ENCODE measurements around the gene TRIP12.
"Not testable (repeated sequence)": the region's sequence is repeated elsewhere in the genome, so short reads cannot be mapped to it uniquely, and the experiment has no call there.

Gene TRIP12

DNA sequence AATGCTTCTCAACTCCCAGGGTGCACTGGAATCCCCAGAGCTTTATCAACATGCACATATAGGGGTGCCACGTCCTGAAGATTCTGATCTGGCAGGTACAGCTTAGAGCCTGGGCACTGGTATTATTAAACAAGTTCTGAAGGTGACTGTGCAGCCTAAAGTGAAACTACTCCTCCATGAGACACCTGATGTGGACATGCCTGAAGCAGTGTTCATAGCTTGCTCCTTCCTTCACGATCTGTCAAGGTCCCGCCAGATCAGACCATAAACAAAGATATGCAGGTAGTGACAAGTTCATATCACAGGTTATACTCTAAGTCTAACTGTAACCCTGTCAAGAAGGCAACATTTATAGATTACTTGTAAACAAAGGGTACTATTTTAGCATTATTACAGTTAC is 142.2 kb downstream of the TRIP12 start:
- in situ Hi-C loops (cut with MboI; ENCODE audit: low sequenced_read_pairs): no loop called here

- in situ Hi-C loops (cut with MboI; ENCODE audit: low sequenced_read_pairs): no loop called here
Observed at GRCh38 chr2:229777716-229778115, 144.1 kb downstream of the TRIP12 start.

DNA sequence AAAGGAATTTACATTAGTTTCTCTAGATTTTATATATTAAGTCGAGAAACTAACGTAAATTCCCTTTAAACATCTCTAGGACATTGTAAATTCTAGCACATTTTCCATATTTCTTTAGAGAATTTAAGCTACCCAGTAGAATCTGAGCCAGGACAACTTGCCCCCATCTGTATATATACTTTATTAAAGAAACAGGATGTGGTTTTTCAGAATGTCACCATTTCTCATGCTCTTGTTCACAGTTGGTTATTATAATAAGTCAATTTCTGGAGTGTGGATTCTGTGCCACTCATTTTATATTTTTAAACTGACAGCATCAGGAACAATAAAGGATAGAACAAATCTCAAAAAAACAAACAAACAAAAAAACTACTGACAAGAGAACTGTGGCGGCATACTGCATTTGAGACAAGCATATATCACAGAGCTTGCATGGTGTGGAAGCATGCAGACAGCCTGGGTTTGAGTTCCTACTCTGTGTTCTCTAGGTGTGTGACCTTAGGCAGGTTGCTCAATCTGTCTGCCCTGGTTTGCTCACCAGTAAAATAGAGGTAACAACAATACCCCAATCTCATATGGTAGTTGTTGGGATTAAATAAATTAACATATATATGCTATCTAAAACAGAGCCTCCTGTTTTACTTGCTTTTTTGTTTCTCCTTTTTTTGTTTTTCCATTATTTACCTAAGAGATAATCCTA is 146.0 kb downstream of the TRIP12 start:
- in situ Hi-C loops (cut with MboI; ENCODE audit: low sequenced_read_pairs): no loop called here

GRCh38 chr2:229774237-229774636 is 147.6 kb downstream of the TRIP12 start:
- in situ Hi-C loops (cut with MboI; ENCODE audit: low sequenced_read_pairs): no loop called here

DNA sequence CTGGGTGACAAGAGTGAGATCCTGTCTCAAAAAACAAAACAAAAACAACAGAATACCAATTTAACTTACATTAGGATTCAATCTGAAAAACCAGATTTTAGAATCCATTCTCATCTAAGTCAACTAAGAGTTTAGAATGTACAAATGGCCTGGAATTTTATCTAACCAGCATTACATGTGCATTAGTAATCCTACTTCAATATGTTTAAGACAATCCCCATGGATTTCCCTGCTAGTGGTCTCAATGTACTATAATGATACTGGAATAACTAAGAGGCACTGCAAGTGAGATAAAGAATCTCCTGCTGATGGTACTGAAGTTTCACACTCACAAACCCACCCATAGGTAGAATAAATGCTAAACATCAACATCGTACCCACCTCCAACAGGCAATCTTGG is 153.6 kb downstream of the TRIP12 start:
- in situ Hi-C loops (cut with MboI; ENCODE audit: low sequenced_read_pairs): no loop called here

DNA sequence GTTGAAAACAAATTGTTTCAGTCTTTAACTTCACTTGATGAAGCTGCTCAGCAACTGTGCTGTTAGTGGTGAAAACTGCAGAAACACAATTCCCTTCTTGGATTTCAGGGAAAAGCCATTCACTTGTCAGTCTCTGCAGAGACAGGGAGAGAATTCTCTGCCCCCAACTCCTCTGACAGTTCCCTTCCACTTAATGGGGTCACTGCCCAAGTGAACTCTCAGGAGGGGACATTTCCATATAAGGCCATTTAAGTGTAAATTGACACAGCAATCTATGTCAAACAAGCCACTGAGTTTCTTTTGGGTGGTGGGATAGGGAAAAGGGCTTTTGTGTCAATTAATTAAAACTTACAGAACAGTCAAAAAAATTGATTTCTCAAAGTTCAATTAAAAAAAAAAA is 156.1 kb downstream of the TRIP12 start:
- in situ Hi-C loops (cut with MboI; ENCODE audit: low sequenced_read_pairs): no loop called here

- in situ Hi-C loops (cut with MboI; ENCODE audit: low sequenced_read_pairs): no loop called here
Observed at GRCh38 chr2:229761663-229762062, 160.1 kb downstream of the TRIP12 start.

GRCh38 chr2:229757462-229757861 is 164.3 kb downstream of the TRIP12 start:
- in situ Hi-C loops (cut with MboI; ENCODE audit: low sequenced_read_pairs): not testable (repeated sequence)

DNA sequence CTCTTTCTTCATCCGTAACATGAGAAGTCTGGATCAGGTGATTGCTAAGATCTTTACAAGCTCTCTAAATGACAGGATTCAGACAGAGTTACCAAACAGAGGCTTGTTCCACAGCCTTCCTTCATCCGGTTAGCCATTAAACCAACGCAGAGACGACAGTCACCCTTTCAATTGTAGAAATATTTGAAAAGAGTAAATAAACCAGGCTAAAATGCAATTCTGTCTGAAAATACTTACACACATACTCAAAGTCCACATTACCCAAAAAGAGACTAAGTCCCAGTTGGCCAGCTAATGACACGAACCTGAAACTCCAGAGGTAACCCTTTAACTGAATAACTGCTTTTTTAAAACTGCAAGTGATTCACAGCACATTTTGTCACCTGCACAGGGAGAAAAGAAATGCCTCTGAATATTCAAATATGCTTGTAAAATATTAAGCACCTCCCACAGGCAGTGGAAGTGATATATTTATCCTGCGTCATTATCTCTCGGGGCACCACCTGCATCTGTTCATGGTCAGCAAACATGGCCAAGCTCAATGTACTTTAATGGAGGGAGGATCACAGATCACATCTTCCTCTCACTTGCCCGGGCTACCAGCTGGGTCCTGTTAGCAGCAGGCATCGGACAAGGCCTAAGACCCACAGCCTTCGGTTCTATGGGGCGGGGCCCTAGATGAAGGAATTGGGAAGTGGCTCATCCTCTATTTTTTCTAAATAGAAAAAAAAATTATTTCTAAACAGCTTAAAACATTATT is 168.7 kb downstream of the TRIP12 start:
- in situ Hi-C loops (cut with MboI; ENCODE audit: low sequenced_read_pairs): no loop called here

DNA sequence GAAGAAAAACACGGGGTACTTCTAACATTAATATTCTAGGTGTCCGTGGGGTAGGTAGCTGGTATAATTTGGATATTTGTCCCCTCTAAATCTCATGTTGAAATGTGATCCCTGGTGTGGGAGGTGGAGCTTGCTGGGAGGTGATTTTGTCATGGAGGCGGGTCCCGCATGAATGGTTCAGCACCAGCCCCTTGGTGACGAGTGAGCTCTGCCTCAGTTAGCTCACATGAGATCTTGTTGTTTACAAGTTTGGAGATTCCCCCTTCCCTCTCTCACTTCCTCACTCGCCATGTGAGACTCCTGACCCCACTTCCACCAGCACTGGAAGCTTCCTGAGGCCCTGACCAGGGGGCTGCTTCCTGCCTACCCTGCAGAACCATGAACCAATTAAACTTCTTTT is 172.0 kb downstream of the TRIP12 start:
- in situ Hi-C loops (cut with MboI; ENCODE audit: low sequenced_read_pairs): no loop called here

DNA sequence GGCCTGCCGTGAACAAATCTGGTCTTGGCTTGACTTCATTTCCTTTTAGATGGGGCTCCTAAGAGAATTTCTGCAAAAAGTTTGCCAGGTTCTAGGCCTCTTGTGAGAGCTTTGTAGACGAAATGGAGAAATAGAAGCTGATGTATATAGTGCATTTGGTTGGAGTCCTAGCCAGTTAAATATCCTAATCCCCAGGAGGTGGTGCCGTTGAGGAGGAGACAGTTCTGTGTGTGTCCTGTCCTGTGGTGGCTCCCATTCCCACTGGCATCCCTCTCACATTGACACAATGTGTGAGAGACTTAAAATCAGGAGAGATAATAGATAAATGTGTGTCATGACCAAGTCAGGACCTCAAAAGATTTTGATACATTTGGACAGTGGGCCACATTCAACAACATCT is 172.9 kb downstream of the TRIP12 start:
- in situ Hi-C loops (cut with MboI; ENCODE audit: low sequenced_read_pairs): no loop called here

DNA sequence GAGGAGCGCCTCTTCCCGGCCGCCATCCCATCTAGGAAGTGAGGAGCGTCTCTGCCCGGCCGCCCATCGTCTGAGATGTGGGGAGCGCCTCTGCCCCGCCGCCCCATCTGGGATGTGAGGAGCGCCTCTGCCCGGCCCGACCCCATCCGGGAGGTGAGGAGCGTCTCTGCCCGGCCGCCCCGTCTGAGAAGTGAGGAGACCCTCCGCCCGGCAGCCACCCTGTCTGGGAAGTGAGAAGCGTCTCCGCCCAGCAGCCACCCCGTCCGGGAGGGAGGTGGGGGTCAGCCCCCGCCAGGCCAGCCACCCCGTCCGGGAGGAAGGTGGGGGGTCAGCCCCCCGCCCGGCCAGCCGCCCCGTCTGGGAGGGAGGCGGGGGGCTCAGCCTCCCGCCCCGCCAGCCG is 179.1 kb downstream of the TRIP12 start:
- in situ Hi-C loops (cut with MboI; ENCODE audit: low sequenced_read_pairs): not testable (repeated sequence)

DNA sequence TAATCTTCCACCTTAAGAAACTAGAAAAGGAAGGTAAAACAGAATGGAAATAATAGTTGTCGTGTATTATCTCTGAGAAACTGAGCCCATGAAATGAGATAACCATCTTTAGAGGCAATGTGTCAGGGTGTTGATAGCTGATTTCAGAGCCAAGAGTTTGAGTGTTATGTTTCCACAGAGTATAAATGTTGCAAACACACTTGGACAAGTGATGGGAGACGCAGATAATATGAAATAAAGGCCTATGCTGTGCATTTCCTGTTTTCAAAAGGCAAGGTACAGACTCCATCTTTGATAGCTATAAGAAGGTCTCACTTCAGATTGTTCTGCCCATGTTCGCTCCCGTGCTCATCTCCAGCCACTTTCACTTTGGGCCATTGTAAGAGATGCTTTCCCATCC is 181.5 kb downstream of the TRIP12 start:
- in situ Hi-C loops (cut with MboI; ENCODE audit: low sequenced_read_pairs): no loop called here

DNA sequence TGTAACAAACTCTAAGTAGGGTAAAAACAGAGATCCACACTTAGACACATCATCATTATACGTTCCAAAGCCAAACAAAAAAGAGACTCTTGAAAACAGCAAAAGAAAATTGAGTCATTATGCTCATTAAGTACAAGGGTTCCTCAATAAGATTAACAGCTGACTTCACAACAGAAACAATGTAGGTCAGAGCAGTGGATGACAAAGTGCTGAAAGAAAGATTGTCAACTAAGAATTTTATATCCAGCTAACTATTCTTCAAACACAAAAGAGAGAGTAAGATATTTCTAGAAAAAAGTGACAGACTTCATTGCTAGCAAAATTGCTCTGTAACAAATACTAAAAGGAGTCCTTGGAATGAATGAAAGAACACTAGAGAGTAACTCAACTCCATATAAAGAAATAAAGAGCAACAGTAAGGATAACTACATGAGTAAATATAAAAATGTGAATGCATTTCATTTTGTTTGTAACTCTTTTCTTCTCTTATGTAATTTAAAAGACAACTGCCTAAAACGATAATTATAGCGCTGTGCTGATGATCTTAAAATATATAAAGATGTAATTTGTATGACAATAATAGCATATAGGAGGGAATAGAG is 183.7 kb downstream of the TRIP12 start:
- in situ Hi-C loops (cut with MboI; ENCODE audit: low sequenced_read_pairs): no loop called here

- in situ Hi-C loops (cut with MboI; ENCODE audit: low sequenced_read_pairs): no loop called here
Observed at GRCh38 chr2:229734410-229734809, 187.4 kb downstream of the TRIP12 start.

- in situ Hi-C loops (cut with MboI; ENCODE audit: low sequenced_read_pairs): no loop called here
Observed at GRCh38 chr2:229733611-229734245, 188.1 kb downstream of the TRIP12 start.

DNA sequence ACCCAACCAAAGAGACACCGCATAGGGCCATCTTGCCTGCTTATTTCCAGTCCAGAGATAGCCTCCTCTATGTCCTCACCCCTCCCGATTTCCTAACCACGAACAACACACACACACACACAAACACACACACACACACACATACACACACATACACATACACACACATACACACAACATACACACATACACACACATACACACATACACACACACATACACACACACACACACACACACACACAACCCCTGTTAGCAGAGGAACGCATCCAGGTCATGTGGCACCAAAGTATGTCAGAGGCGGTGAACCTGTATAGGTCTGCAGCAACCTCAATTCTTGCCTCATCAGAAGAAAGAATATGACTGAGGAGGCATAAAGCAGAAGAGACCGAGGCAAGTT is 188.9 kb downstream of the TRIP12 start:
- in situ Hi-C loops (cut with MboI; ENCODE audit: low sequenced_read_pairs): no loop called here

GRCh38 chr2:229731916-229732315 is 189.9 kb downstream of the TRIP12 start:
- in situ Hi-C loops (cut with MboI; ENCODE audit: low sequenced_read_pairs): no loop called here

DNA sequence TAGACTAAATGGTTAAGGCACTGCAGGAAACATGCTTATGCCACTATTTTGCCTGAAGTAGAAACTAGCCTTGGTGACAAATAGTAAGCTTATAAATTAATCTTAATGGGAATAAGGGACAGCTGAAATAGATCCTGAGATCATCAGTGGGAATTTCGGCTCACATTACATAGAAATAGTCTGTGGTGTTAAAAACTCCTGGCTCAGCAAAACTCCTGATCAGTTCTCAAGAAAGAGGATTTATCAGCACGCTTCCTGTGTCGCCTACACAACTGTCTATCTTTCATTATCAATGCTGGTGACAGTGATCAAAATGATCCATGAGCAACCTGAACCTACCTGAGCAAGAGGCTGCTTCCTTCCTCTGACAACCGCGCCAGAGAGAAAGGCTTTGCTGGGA is 190.4 kb downstream of the TRIP12 start:
- in situ Hi-C loops (cut with MboI; ENCODE audit: low sequenced_read_pairs): no loop called here

DNA sequence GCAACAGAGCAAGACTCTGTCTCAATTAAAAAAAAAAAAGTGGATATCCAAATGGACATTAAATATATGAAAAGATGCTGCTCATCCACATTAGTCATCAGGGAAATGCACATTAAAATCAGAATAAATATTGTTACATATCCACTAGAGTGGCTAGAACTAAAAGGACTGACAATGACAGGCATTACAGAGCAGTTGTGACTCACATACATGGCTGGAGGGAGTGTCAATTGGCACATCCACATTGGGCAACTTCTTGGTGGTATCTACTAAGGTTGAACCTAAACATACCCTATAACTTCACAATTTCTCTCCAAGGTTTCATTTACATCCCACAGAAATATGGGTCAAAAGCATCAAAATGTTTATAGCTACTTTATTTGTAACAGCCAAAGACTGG is 193.4 kb downstream of the TRIP12 start:
- in situ Hi-C loops (cut with MboI; ENCODE audit: low sequenced_read_pairs): no loop called here

DNA sequence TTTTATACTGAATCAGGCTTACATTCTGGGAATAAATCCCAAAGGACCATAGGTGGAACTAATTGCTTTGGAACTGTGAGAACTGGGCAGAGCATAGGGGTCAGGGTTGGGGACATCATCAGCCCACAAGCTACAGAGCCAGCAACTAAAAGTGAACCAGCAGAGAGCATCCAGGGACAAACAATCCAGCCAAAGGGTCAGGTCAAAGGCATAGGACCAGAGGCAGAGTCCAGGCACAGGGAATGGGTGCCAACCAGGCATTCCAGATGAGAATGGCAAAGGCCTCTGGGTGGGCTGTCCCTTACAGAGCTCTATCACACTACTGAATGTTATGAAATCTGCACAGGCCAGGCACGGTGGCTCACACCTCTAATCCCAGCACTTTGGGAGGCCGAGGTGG is 195.2 kb downstream of the TRIP12 start:
- in situ Hi-C loops (cut with MboI; ENCODE audit: low sequenced_read_pairs): no loop called here
